HG02571 (cell line): ENCODE results near the gene RGS7.
"Not testable (repeated sequence)": the region's sequence is repeated elsewhere in the genome, so short reads cannot be mapped to it uniquely, and the experiment has no call there.

Source experiments
- ATAC-seq: cut with Tn5 transposase; IDR thresholded peaks from one replicate; pipeline ENCODE4 v1.9.1; 2021; ENCODE audit warnings: mild to moderate bottlenecking, moderate library complexity; ENCODE audit not compliant: unreplicated experiment

RGS7 gene

GRCh38 chr1:240758296-240758695, 598.7 kb downstream of the RGS7 start:
- no peak for ATAC-seq

- no peak for ATAC-seq
Measured at GRCh38 chr1:240747907-240748306, 609.1 kb downstream of the RGS7 start.

GRCh38 chr1:240743705-240744104, 613.3 kb downstream of the RGS7 start:
- no peak for ATAC-seq

- no peak for ATAC-seq
Measured at GRCh38 chr1:240739754-240740153, 617.3 kb downstream of the RGS7 start.

GRCh38 chr1:240739139-240739538, 617.9 kb downstream of the RGS7 start:
- no peak for ATAC-seq

GRCh38 chr1:240737766-240738265, 619.2 kb downstream of the RGS7 start:
- no peak for ATAC-seq

- no peak for ATAC-seq
Measured at GRCh38 chr1:240737298-240737697, 619.7 kb downstream of the RGS7 start.

GRCh38 chr1:240734705-240735104, 622.3 kb downstream of the RGS7 start:
- ATAC-seq: not testable (repeated sequence)

- no peak for ATAC-seq
Measured at GRCh38 chr1:240734001-240734400, 623.0 kb downstream of the RGS7 start.

GRCh38 chr1:240732390-240732789, 624.6 kb downstream of the RGS7 start:
- no peak for ATAC-seq
